ENCODE results near the gene SLC8A2.

DNA sequence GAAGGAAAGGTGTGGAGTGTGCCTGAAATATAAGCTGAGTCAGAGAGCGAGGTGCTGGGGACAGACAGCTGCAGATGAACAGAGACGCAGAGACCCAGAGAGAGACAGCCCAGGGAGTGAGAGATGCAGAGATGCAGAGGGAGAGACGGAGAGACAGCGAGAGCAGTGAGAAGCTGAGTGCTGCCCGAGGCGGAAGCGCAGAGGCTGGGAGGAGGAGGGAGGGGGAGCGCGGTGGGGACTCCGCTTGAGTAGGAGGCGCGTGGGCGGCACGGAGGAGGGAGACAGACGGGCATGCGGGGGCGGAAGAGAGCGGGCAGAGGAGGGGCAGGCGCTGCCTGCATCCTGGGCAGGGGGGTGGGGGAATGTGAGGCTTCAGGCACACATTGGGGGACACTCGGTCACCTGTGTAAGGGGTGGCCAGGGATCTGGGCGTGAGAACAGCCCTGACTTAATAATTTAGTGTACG, 25.7 kb downstream of the SLC8A2 start:
- TF ChIP-seq CTCF (IDR thresholded peaks at IDR 0.05): no peak
- no peak for TF ChIP-seq EZH2 (IDR thresholded peaks at IDR 0.05; ENCODE audit: borderline replicate concordance, insufficient read depth, low read depth, low read length, poor library complexity, severe bottlenecking)
